Calu3 (cell line): Measurements from ENCODE around the gene CD55. TPM values are rescaled to one million over a fixed set of nuclear protein-coding genes. Genes with fewer than 3 reads are reported as not detected.

Experiments used
- BruUV-seq: library from RNA; stranded (reverse); fragments of 400-500 nt; replicated peaks from 2 replicates; lab custom pipeline; 2021; lab: Mats Ljungman, UMichigan
- CTCF ChIA-PET: fragments of 300-600 bp; sonication (Branson Sonifier 250); formaldehyde crosslinking; loops from one replicate; lab custom pipeline; 2022; ENCODE audit warnings: antibody characterized with exemption; lab: Charles Lee
- DNase-seq: peaks from one replicate; pipeline ENCODE4 v3.0.0; 2022
- H3K27ac Mint-ChIP-seq: one replicate; pipeline ENCODE4 v1.8.0; 2022; ENCODE audit warnings: mixed read lengths; ENCODE audit not compliant: unreplicated experiment
- H3K27me3 Mint-ChIP-seq: one replicate; pipeline ENCODE4 v1.8.0; 2022; ENCODE audit warnings: mixed read lengths; ENCODE audit not compliant: unreplicated experiment
- H3K36me3 Mint-ChIP-seq: one replicate; pipeline ENCODE4 v1.8.0; 2022; ENCODE audit warnings: mild to moderate bottlenecking, moderate library complexity, mixed read lengths; ENCODE audit not compliant: insufficient read depth, unreplicated experiment
- H3K4me1 Mint-ChIP-seq: one replicate; pipeline ENCODE4 v1.8.0; 2022; ENCODE audit warnings: mild to moderate bottlenecking, low read depth, mixed read lengths; ENCODE audit not compliant: unreplicated experiment
- H3K4me3 Mint-ChIP-seq: one replicate; pipeline ENCODE4 v1.8.0; 2022; ENCODE audit warnings: mild to moderate bottlenecking, low read depth, moderate library complexity, mixed read lengths; ENCODE audit not compliant: unreplicated experiment
- H3K9me3 Mint-ChIP-seq: one replicate; pipeline ENCODE4 v1.8.0; 2022; ENCODE audit warnings: low read depth, mixed read lengths; ENCODE audit not compliant: unreplicated experiment
- CTCF ChIP-seq: fragments of 200-600 bp; IDR thresholded peaks from one replicate; pipeline ENCODE4 v1.8.0; 2022; ENCODE audit warnings: antibody characterized with exemption; ENCODE audit not compliant: unreplicated experiment
- intact Hi-C: fragments of 100-400 bp; cut with micrococcal nuclease; formaldehyde crosslinking; loops from one replicate; pipeline ENCODE4 v1.10.0; 2022; ENCODE audit not compliant: unreplicated experiment
- total RNA-seq: library from RNA; stranded (reverse); gene quantifications from 2 replicates; pipeline ENCODE4 v1.2.3, GENCODE V29; 2022

Gene CD55
- total RNA-seq, 1 experiment from 2014 or later: 106 TPM

GRCh38 chr1:207342332-207342731 is 20.9 kb downstream of the CD55 start:
- no peak for DNase-seq
- H3K9me3 Mint-ChIP-seq: peaks cover 7% of the 10 kb centered on the region
- H3K4me3 Mint-ChIP-seq: no peak overlapping the region
- intact Hi-C loops: no loop called here
- no peak for TF ChIP-seq CTCF
- H3K27me3 Mint-ChIP-seq: no peaks in the 10 kb centered on the region
- H3K4me1 Mint-ChIP-seq: peaks cover 30% of the 10 kb centered on the region
- peaks cover 50% of the 10 kb centered on the region for H3K36me3 Mint-ChIP-seq
- H3K27ac Mint-ChIP-seq: no peak overlapping the region
- CTCF ChIA-PET: no interaction called here
- no TSS peak for BruUV-seq

GRCh38 chr1:207343675-207344074 is 22.2 kb downstream of the CD55 start:
- no peak for TF ChIP-seq CTCF
- intact Hi-C loops: no loop called here
- Mint-ChIP-seq H3K9me3 (peaks cover 7% of the 10 kb centered on the region), H3K27ac (peak overlapping the region; percentile 0), H3K4me3 (no peak overlapping the region), H3K36me3 (peaks cover 53% of the 10 kb centered on the region), H3K4me1 (peaks cover 29% of the 10 kb centered on the region), H3K27me3 (no peaks in the 10 kb centered on the region)
- no TSS peak for BruUV-seq
- CTCF ChIA-PET: no interaction called here
- DNase-seq: no peak

GRCh38 chr1:207344221-207344620 is 22.7 kb downstream of the CD55 start:
- Mint-ChIP-seq H3K4me3 (no peak overlapping the region), H3K27me3 (no peaks in the 10 kb centered on the region), H3K27ac (peak overlapping the region; percentile 0), H3K36me3 (peaks cover 53% of the 10 kb centered on the region), H3K4me1 (peaks cover 29% of the 10 kb centered on the region), H3K9me3 (peaks cover 7% of the 10 kb centered on the region)
- BruUV-seq: no TSS peak
- CTCF ChIA-PET: no interaction called here
- no peak for TF ChIP-seq CTCF
- no peak for DNase-seq
- intact Hi-C loops: no loop called here

- Mint-ChIP-seq H3K4me3 (no peak overlapping the region), H3K4me1 (peaks cover 44% of the 10 kb centered on the region), H3K9me3 (peaks cover 17% of the 10 kb centered on the region), H3K27me3 (no peaks in the 10 kb centered on the region), H3K27ac (no peak overlapping the region), H3K36me3 (peaks cover 58% of the 10 kb centered on the region)
- no peak for TF ChIP-seq CTCF
- DNase-seq: no peak
- CTCF ChIA-PET: no interaction called here
- intact Hi-C loops: no loop called here
- no TSS peak for BruUV-seq
Measured at GRCh38 chr1:207345644-207346477, 24.4 kb downstream of the CD55 start.
